ENCODE data around the gene CACNA1S.

- TF ChIP-seq SIN3A (IDR thresholded peaks at IDR 0.05; ENCODE audit: borderline replicate concordance, insufficient read depth, low read depth, low read length) (no peak), CTCF (IDR thresholded peaks at IDR 0.05) (no peak)
These were observed 27.1 kb upstream of the CACNA1S start for GRCh38 chr1:201139306-201139705.

Measured in Panc1 (cell line).